ACHN (cell line): ENCODE measurements around the gene SARS1.
"Not testable (repeated sequence)": the region's sequence is repeated elsewhere in the genome, so short reads cannot be mapped to it uniquely, and the experiment has no call there.

Experiments used
- DNase-seq: peaks from one replicate; pipeline ENCODE4 v3.0.0-alpha.2; 2015
- in situ Hi-C: cut with HindIII; loops from 2 replicates; pipeline ENCODE4 v1.10.0; 2017; ENCODE audit warnings: low sequenced_read_pairs, low pct_ligation_motif_present, low pct_unique_long_range_greater_than_20kb

The SARS1 gene

GRCh38 chr1:109281680-109282496 lies 68.2 kb downstream of the SARS1 start:
- in situ Hi-C loops, result no loop called here
- no peak for DNase-seq

- in situ Hi-C loops, result no loop called here
- DNase-seq, result no peak
These were observed 68.8 kb downstream of the SARS1 start for GRCh38 chr1:109282497-109282951.

GRCh38 chr1:109282952-109283747 lies 69.4 kb downstream of the SARS1 start, which contains the start of gene PSRC1:
Gene PSRC1, minus strand, starts transcription at chr1:109283145.
- DNase-seq, result peak; percentile 93
- in situ Hi-C loops, result no loop called here

- no peak for DNase-seq
These were observed 70.3 kb downstream of the SARS1 start for GRCh38 chr1:109283748-109284600.

GRCh38 chr1:109286762-109287161 lies 73.0 kb downstream of the SARS1 start:
- in situ Hi-C loops, DNase-seq: not testable (repeated sequence)

More at GRCh38 chr1:109283748-109284600, 70.3 kb downstream of the SARS1 start:
- in situ Hi-C loops, result no loop called here
